ENCODE results near the gene ARMC6.

Gene ARMC6

GRCh38 chr19:19054315-19054938, 21.0 kb downstream of the ARMC6 start:
- DNase-seq (ENCODE audit: low read depth): no peak

GRCh38 chr19:19054939-19055440, 21.6 kb downstream of the ARMC6 start:
- DNase-seq (ENCODE audit: low read depth): no peak

GRCh38 chr19:19055701-19056100, 22.3 kb downstream of the ARMC6 start:
- DNase-seq (ENCODE audit: low read depth): no peak

- DNase-seq (ENCODE audit: low read depth): no peak
Observed at GRCh38 chr19:19056636-19057275, 23.4 kb downstream of the ARMC6 start.

GRCh38 chr19:19057317-19057716, 23.9 kb downstream of the ARMC6 start:
- no peak for DNase-seq (ENCODE audit: low read depth)

GRCh38 chr19:19057720-19058119, 24.3 kb downstream of the ARMC6 start:
- DNase-seq (ENCODE audit: low read depth): no peak

- DNase-seq (ENCODE audit: low read depth): no peak
Observed at GRCh38 chr19:19059018-19059836, 25.8 kb downstream of the ARMC6 start.

GRCh38 chr19:19059837-19060611, 26.6 kb downstream of the ARMC6 start:
- no peak for DNase-seq (ENCODE audit: low read depth)

- DNase-seq (ENCODE audit: low read depth): no peak
Observed at GRCh38 chr19:19061506-19061905, 28.1 kb downstream of the ARMC6 start.

GRCh38 chr19:19062454-19063182, 29.2 kb downstream of the ARMC6 start:
- no peak for DNase-seq (ENCODE audit: low read depth)

GRCh38 chr19:19063183-19064097, 30.0 kb downstream of the ARMC6 start, which contains the start of gene SLC25A42:
Gene SLC25A42 (plus strand): TSS chr19:19063994. CDS start chr19:19096125, 32,131 bp downstream.
- DNase-seq (ENCODE audit: low read depth): peak; percentile 98

- no peak for DNase-seq (ENCODE audit: low read depth)
Observed at GRCh38 chr19:19064098-19064722, 30.8 kb downstream of the ARMC6 start.

- DNase-seq (ENCODE audit: low read depth): peak; percentile 20
Observed at GRCh38 chr19:19064811-19065745, 31.7 kb downstream of the ARMC6 start.

GRCh38 chr19:19067276-19068072, 34.1 kb downstream of the ARMC6 start:
- DNase-seq (ENCODE audit: low read depth): no peak

GRCh38 chr19:19068659-19069654, 35.6 kb downstream of the ARMC6 start:
- DNase-seq (ENCODE audit: low read depth): no peak

- no peak for DNase-seq (ENCODE audit: low read depth)
Observed at GRCh38 chr19:19071897-19072296, 38.5 kb downstream of the ARMC6 start.
